ENCODE results near the gene SOX9.

DNA sequence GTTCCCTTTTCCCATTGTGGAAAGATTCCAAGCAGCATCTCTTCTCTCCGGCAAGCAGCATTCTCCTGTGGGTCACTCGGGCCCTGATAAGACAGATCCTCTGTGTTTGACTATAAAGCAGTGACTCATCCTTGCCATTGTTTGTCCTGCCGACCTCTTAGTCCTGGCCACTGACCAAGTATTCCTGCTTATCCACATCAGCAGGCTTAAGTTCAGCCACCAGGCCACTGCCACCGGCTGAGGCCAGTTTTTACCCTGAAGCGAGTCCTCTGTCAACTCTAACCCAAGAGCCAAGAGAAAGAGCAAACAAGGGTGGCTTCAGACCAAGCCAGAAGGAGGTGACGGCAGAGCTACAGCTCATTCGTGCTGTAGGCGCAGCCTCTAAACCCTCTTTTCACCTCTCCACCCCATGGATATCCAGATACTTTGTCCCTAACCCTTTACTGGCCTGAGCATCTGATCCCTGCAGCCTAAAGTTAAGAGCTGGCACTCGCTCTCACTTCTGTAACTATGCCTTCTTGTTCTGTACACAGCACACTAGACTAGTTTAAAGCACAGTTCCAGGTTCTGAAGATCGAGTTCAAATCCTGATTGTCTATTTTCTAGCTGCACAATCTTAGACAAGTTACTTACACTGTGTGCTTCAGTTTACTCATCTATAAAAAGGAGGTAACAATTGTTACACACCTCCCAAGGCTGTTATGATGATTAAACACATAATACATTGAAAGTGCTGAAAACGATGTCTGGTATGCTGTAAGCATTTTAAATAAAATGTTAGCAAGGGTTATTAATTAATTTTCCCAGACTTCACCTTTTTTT lies 31.0 kb downstream of the SOX9 start:
- TF ChIP-seq, protein P1, sequence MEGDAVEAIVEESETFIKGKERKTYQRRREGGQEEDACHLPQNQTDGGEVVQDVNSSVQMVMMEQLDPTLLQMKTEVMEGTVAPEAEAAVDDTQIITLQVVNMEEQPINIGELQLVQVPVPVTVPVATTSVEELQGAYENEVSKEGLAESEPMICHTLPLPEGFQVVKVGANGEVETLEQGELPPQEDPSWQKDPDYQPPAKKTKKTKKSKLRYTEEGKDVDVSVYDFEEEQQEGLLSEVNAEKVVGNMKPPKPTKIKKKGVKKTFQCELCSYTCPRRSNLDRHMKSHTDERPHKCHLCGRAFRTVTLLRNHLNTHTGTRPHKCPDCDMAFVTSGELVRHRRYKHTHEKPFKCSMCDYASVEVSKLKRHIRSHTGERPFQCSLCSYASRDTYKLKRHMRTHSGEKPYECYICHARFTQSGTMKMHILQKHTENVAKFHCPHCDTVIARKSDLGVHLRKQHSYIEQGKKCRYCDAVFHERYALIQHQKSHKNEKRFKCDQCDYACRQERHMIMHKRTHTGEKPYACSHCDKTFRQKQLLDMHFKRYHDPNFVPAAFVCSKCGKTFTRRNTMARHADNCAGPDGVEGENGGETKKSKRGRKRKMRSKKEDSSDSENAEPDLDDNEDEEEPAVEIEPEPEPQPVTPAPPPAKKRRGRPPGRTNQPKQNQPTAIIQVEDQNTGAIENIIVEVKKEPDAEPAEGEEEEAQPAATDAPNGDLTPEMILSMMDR (IDR thresholded peaks at IDR 0.05; ENCODE audit: low read depth, low read length, missing input control), result peak; percentile 16
- TF ChIP-seq FOXA1 (IDR thresholded peaks at IDR 0.05) (peak; percentile 32), JUND (IDR thresholded peaks at IDR 0.05) (peak; percentile 97 to 98), RAD21 (IDR thresholded peaks at IDR 0.05) (peak in 1 of 2 donors; percentile 29), YY1 (IDR thresholded peaks at IDR 0.05) (no peak)
